MM.1S (cell line): ENCODE measurements around the gene ARID1A.

ENCODE experiments used
- CTCF ChIP-seq: fragments of 300-600 bp; sonication (generic); IDR thresholded peaks from 2 replicates; pipeline ENCODE4 v1.5.1; 2016; ENCODE audit warnings: antibody characterized with exemption, low read length, mixed read lengths
- EZH2phosphoT487 ChIP-seq: fragments of 300-600 bp; sonication (generic); IDR thresholded peaks from 2 replicates; pipeline ENCODE4 v1.6.1; 2018; ENCODE audit warnings: antibody characterized with exemption, low read length

- TF ChIP-seq CTCF (no peak), EZH2phosphoT487 (no peak)
Measured at GRCh38 chr1:26733982-26734381, 38.2 kb downstream of the ARID1A start.
